ENCODE results near the gene TMEM132D. TPM values are rescaled to one million over a fixed set of nuclear protein-coding genes. Genes with fewer than 3 reads are reported as not detected.

Gene TMEM132D
- total and polyA plus RNA-seq, 4 donors, result 0.01 to 0.14 (median 0.08) TPM

DNA sequence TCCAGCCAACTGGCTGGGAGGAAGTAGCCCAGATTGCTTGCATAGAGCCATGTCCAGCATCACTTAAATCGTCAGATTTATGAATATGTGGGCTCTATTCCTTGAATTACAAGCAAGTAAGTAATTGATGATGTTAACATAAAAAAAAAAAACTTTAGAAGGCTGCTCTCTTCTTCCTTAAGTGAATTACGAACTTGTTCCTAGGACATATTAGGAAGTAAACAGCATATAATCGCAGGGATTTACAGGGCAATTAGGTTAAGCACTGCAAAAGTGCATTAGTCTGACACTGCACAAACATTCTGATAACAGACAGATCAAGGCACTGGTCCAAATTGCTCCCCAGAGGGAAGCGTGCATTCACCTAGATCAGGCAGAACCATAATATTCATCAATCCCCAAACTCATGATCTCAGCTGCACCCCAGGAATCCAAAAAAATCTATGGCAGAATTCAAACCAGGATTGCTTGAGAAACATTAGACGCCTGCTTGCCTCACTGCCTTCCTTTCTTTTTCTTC, 293.2 kb downstream of the TMEM132D start (continued):
- TF ChIP-seq, protein P1, sequence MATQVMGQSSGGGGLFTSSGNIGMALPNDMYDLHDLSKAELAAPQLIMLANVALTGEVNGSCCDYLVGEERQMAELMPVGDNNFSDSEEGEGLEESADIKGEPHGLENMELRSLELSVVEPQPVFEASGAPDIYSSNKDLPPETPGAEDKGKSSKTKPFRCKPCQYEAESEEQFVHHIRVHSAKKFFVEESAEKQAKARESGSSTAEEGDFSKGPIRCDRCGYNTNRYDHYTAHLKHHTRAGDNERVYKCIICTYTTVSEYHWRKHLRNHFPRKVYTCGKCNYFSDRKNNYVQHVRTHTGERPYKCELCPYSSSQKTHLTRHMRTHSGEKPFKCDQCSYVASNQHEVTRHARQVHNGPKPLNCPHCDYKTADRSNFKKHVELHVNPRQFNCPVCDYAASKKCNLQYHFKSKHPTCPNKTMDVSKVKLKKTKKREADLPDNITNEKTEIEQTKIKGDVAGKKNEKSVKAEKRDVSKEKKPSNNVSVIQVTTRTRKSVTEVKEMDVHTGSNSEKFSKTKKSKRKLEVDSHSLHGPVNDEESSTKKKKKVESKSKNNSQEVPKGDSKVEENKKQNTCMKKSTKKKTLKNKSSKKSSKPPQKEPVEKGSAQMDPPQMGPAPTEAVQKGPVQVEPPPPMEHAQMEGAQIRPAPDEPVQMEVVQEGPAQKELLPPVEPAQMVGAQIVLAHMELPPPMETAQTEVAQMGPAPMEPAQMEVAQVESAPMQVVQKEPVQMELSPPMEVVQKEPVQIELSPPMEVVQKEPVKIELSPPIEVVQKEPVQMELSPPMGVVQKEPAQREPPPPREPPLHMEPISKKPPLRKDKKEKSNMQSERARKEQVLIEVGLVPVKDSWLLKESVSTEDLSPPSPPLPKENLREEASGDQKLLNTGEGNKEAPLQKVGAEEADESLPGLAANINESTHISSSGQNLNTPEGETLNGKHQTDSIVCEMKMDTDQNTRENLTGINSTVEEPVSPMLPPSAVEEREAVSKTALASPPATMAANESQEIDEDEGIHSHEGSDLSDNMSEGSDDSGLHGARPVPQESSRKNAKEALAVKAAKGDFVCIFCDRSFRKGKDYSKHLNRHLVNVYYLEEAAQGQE (IDR thresholded peaks at IDR 0.05), result no peak
- TF ChIP-seq HNF4A (conservative IDR thresholded peaks at IDR 0.05), result no peak
- TF ChIP-seq, protein P2, sequence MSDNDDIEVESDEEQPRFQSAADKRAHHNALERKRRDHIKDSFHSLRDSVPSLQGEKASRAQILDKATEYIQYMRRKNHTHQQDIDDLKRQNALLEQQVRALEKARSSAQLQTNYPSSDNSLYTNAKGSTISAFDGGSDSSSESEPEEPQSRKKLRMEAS (IDR thresholded peaks at IDR 0.05), result no peak
- TF ChIP-seq, protein P3, sequence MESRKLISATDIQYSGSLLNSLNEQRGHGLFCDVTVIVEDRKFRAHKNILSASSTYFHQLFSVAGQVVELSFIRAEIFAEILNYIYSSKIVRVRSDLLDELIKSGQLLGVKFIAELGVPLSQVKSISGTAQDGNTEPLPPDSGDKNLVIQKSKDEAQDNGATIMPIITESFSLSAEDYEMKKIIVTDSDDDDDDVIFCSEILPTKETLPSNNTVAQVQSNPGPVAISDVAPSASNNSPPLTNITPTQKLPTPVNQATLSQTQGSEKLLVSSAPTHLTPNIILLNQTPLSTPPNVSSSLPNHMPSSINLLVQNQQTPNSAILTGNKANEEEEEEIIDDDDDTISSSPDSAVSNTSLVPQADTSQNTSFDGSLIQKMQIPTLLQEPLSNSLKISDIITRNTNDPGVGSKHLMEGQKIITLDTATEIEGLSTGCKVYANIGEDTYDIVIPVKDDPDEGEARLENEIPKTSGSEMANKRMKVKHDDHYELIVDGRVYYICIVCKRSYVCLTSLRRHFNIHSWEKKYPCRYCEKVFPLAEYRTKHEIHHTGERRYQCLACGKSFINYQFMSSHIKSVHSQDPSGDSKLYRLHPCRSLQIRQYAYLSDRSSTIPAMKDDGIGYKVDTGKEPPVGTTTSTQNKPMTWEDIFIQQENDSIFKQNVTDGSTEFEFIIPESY (IDR thresholded peaks at IDR 0.05), result no peak

DNA sequence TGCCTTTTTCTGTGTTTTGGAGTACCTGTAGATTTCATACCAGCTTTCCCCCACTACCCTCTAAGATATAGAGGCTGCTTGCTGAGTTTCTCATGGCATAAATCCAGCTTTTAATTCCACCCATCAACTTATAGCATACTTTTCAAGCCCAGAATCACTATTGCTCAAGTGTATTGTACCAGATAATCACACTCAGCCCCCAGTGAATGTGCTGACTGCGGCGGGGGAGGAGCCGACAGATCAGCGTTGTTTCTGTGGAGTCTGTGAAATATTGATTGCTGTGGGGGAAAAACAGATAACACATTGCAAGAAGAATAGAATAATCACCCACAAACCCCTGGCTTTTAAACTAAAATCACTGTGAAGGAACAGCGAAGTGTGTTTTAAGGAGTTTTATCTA, 296.1 kb downstream of the TMEM132D start:
- TF ChIP-seq, protein P2 (IDR thresholded peaks at IDR 0.05), result no peak
- TF ChIP-seq SP1 (IDR thresholded peaks at IDR 0.05), result no peak
- no peak for TF ChIP-seq HNF4A (conservative IDR thresholded peaks at IDR 0.05)
- TF ChIP-seq JUND (IDR thresholded peaks at IDR 0.05), result no peak
- TF ChIP-seq TAF1 (conservative IDR thresholded peaks at IDR 0.05), result no peak
- TF ChIP-seq RAD21 (IDR thresholded peaks at IDR 0.05), result no peak
- no peak overlapping the region for H3K9ac ChIP-seq (ENCODE audit: low read depth in 1 of 2, low read length in 2 of 2)
- no peak overlapping the region for H3K4me3 ChIP-seq (ENCODE audit: low read depth in 1 of 3, low read length in 3 of 3)
- 25% methylated on average over 5 of the region's 5 CpGs for WGBS
- no peaks in the 10 kb centered on the region for H3K27me3 ChIP-seq (ENCODE audit: control insufficient read depth in 4 of 4, insufficient read depth in 4 of 4, low read length in 3 of 4)
- H3K36me3 ChIP-seq (ENCODE audit: control insufficient read depth in 4 of 4, insufficient read depth in 3 of 4, low read depth in 1 of 4, low read length in 3 of 4), result no peaks in the 10 kb centered on the region
- H3K4me1 ChIP-seq (ENCODE audit: control insufficient read depth in 4 of 4, insufficient read depth in 4 of 4, low read length in 3 of 4), result no peaks in the 10 kb centered on the region
- DNase-seq (ENCODE audit: low spot score), result no peak
- H3K9me3 ChIP-seq (ENCODE audit: control insufficient read depth in 4 of 4, low read length in 3 of 4), result no peaks in the 10 kb centered on the region
- no peak overlapping the region for H3K27ac ChIP-seq (ENCODE audit: low read depth in 1 of 2, low read length in 2 of 2)

DNA sequence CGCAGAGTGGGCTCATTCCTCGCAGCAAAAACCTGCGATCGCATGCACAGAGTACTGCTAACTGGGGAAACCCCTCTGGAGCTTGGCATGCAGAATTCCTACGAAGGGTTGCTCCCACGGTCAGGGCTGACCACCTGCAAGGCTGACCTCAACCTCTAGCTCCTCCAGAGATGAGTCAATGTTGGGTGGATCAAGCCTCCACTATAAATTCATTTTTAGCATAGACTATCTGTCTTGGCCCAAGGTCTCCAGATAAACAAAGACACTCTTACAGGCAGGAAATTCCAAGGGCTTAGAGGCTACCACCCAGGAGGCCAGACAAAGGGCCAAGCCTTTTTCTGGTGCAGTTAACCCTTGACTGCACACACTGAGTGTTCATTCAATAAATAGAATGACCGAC, 296.5 kb downstream of the TMEM132D start:
- H3K9me3 ChIP-seq (ENCODE audit: control insufficient read depth in 4 of 4, low read length in 3 of 4), result no peaks in the 10 kb centered on the region
- no peaks in the 10 kb centered on the region for H3K4me1 ChIP-seq (ENCODE audit: control insufficient read depth in 4 of 4, insufficient read depth in 4 of 4, low read length in 3 of 4)
- no peak overlapping the region for H3K9ac ChIP-seq (ENCODE audit: low read depth in 1 of 2, low read length in 2 of 2)
- WGBS, result 46% methylated on average over 7 of the region's 7 CpGs
- no peak overlapping the region for H3K4me3 ChIP-seq (ENCODE audit: low read depth in 1 of 3, low read length in 3 of 3)
- no peak for DNase-seq (ENCODE audit: low spot score)
- no peaks in the 10 kb centered on the region for H3K27me3 ChIP-seq (ENCODE audit: control insufficient read depth in 4 of 4, insufficient read depth in 4 of 4, low read length in 3 of 4)
- TF ChIP-seq YY1 (IDR thresholded peaks at IDR 0.05), result no peak
- TF ChIP-seq, protein P3 (IDR thresholded peaks at IDR 0.05), result no peak
- TF ChIP-seq, protein P4, sequence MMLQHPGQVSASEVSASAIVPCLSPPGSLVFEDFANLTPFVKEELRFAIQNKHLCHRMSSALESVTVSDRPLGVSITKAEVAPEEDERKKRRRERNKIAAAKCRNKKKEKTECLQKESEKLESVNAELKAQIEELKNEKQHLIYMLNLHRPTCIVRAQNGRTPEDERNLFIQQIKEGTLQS (IDR thresholded peaks at IDR 0.05), result no peak
- TF ChIP-seq HNF4G (IDR thresholded peaks at IDR 0.05), result no peak
- no peak for TF ChIP-seq JUND (IDR thresholded peaks at IDR 0.05)
- no peak for TF ChIP-seq FOXA2 (IDR thresholded peaks at IDR 0.05)
- TF ChIP-seq GABPA (IDR thresholded peaks at IDR 0.05 in 1 of 2, conservative IDR thresholded peaks at IDR 0.05 in 1 of 2), result no peak
- H3K27ac ChIP-seq (ENCODE audit: low read depth in 1 of 2, low read length in 2 of 2), result no peak overlapping the region
- H3K36me3 ChIP-seq (ENCODE audit: control insufficient read depth in 4 of 4, insufficient read depth in 3 of 4, low read depth in 1 of 4, low read length in 3 of 4), result no peaks in the 10 kb centered on the region

Data from liver (tissue), 9 donors.